Cortex of kidney (tissue), 1 donor: ENCODE measurements around the gene DENND1A.
"Not testable (repeated sequence)": the region's sequence is repeated elsewhere in the genome, so short reads cannot be mapped to it uniquely, and the experiment has no call there.

ENCODE experiments used
- DNase-seq: peaks from one replicate; lab custom pipeline; 2025; lab: John Stamatoyannopoulos, UW

The DENND1A gene

GRCh38 chr9:123948286-123948685, 18.4 kb upstream of the DENND1A start:
- DNase-seq, result no peak

DNA sequence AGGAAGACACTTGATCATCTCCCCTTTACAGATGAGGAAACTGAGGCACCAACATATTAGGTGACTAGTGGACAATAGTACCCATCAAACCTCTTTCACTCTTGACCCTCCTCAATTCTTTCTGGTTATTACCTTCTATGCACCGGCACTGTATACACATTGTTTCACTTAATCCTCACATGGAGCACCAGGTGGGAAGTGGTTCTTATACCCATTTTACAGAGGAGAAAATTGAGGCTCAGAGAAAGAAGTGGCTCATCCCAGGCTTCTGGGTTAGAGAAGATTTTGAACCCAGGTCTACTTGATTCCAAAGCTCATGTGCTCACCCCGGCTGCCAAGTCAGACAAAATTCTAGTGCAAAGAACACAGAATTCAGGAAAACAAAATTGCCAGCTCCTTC, 17.4 kb upstream of the DENND1A start:
- no peak for DNase-seq

DNA sequence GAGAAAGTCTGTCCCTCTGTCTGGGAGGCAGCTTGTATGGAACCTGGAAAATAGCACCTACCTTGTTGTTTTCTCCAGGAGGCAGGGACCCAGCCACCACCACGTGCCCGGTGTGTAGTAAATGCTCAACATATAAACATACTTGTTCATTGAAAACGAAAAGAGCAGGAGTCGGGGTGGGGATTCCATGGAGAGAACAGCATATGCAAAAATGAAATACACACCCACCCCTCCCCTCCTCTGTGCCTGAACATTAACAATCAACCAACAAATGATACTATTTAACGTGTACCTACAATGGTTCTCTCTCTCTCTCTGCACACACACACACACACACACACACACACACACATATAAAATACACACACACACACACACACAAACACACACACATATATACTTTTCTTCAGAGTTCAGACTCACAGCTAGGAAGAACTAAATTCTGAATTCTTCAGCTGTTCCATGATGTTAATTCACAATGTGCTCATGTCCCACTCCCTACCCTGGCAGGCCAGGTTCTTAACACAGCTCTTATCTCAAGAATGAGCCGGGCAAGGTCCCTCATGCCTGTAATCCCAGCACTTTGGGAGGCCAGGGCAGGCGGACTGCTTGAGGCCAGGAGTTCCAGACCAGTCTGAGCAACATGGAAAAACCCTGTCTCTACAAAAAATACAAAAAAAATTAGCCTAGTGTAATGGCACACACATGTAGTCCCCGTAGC, 16.3 kb upstream of the DENND1A start:
- no peak for DNase-seq

GRCh38 chr9:123945532-123945931, 15.6 kb upstream of the DENND1A start:
- no peak for DNase-seq

DNA sequence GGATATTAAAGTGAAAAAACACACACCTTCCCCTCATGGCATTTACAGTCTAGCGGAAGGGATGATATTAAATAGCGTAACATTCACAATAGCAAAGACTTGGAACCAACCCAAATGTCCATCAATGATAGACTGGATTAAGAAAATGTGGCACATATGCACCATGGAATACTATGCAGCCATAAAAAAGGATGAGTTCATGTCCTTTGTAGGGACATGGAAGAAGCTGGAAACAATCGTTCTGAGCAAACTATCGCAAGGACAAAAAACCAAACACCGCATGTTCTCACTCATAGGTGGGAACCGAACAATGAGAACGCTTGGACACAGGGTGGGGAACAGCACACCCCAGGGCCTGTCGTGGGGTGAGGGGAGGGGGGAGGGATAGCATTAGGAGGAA, 14.5 kb upstream of the DENND1A start:
- not testable (repeated sequence) for DNase-seq

GRCh38 chr9:123943671-123944070, 13.7 kb upstream of the DENND1A start:
- DNase-seq, result no peak

GRCh38 chr9:123942542-123942941, 12.6 kb upstream of the DENND1A start:
- DNase-seq, result no peak

- DNase-seq, result no peak
These were observed 11.7 kb upstream of the DENND1A start for GRCh38 chr9:123941524-123942070.

- no peak for DNase-seq
These were observed 11.0 kb upstream of the DENND1A start for GRCh38 chr9:123940721-123941523.

GRCh38 chr9:123938401-123938800, 8.5 kb upstream of the DENND1A start:
- no peak for DNase-seq

DNA sequence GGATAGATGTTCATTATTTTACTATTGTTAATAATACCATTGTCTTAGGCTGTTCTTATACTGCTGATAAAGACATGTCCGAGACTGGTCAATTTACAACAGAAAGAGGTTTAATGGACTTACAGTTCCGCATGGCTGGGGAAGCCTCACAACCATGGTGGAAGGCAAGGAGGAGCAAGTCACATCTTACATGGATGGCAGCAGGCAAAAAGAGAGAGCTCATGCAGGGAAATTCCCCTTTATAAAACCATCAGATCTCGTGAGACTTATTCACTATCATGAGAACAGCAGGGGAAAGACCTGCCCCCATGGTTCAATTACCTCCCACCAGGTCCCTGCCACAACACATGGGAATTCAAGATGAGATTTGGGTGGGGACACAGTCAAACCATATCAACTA, 6.6 kb upstream of the DENND1A start:
- not testable (repeated sequence) for DNase-seq

DNA sequence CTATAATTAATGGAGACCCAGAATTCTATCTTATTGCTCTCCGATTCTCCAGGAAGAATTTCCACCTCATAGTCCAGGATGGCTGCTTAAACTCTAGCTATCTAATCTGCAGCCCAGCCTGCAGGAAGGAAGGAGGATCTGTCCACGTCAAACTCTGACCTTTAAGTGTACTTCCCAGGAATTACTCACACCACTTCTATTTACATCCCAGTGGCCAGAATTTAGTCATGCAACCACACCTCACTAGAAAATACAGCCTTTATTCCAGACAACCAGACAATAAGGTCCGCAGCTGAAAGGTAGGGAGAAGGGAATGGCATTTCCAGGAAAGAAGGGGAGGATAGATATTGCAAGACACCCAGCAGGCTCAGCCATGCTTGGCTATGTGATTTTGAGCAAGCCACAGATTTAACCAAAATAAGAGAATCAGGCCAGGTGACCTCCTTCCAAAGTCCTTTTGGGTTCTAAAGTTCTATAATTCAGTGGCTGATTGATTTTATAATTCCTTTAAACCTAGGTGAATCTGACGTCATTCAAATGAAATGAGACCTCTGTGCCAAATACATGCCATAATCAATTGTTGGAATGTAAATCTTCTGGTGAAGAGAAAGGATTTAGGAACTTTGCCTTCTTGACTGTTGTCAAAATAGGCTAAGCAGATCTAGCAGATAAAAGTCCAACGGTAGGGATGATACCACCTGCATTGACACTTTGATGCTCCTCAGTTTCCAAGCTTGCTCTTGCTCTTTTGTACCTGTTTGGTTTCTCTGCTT, 3.7 kb upstream of the DENND1A start:
- no peak for DNase-seq

DNA sequence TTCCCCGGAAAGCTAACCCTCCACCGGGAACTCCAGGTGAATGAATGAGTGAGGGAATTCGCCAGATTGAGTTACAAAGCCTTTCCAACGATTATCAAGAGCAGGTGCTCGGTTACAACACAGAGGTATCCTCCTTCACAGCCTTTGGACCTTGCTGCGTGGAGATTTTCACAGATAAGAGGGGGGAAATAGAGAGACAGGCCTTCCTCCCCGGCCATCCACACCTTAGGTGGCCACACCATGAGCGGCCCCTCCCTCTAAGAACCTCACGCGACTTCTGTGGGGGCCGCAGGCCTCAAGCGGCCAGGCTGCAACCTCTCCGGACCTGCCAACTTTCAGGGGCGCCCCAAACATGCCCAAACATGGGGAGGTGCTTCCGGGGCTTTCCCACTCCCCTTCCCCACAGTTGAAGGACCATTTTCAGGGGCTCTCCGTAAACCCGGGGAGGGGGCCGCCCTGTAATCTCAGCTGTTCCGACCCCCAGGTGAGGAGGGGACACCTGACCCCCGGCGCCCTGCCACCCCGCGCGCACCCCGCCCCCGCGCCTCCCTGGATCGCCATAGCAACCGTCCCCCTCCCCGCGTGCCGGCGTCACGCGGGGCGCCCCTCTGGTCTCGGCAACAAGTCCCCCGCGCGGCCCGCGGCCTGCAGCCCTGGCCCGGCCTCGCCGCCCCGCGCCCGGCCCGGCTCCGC, 603 bp downstream of the DENND1A start:
- DNase-seq, result no peak

GRCh38 chr9:123928533-123929176, 1.3 kb downstream of the DENND1A start:
- no peak for DNase-seq

- no peak for DNase-seq
These were observed 2.0 kb downstream of the DENND1A start for GRCh38 chr9:123927625-123928532.

- DNase-seq, result no peak
These were observed 3.0 kb downstream of the DENND1A start for GRCh38 chr9:123926941-123927340.

DNA sequence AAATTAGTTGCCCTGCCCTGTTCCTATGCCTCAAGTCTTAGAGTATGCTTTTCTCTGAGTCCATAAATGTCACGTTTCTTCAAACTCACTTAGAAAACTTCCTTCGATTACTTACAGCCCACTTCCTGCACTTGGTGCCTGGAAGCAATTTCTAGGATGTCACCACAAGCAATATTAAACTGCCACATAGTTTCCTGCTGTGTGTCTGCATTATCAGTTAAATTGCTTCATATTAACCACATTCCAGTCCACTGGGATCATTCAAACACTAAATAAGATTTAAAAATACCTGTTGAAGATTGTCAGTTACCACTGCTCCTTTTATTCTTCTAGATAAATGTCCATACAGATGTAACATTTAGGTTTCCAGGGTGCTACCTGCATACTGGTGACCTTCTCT, 4.1 kb downstream of the DENND1A start:
- DNase-seq, result no peak

DNA sequence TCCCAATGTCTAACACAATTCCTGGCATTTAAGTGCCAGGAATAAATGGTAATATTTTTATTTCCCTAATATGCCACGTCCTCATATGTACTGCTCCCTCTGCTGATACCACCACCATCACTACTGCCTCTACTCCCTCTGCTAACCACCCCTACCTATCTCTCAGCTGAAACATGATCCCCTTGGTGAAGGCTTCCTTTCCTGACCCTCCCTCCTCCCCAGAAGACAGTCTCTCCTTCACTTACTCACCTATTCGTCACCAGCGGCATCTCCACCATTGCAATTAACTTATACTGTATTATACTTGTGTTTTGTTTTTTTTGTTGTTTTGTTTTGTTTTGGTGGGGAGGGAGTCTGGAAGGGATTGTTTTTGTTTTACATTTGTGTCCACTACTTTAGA, 4.8 kb downstream of the DENND1A start:
- DNase-seq, result no peak

DNA sequence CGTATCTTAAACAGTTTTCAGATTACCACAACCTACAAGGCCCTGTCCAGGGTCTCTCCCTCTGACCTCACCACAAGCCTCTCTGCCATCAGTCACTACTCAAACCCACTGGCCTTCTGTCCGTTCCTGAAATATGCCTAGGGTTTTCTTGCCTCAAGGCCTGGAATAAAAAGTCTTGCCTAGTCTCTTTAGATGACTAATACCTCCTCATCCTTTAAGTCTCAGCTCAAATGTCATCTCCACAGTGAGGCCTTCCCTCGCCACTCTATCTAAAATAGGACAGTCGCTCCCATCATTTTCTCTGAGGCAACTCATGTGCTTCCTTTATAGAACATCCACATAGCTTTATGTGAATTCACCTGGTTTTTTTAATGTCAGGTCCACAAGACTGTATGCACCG, 5.2 kb downstream of the DENND1A start:
- no peak for DNase-seq

DNA sequence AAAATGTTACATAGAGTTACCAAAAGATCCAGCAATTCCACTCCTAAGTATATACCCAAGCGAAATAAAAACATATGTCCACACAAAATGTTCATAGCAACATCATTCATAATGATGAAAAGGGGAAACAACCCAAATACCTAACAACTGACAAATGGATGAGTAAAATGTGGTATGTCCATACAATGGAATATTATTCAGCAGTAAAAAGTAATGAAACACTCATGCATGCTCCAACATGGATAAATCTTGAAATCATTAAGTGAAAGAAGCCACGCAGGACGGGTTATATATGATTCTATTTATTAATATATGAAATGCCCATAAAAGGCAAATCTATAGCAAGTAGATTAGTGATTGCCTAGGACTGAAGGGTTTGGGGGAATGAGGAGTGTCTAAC, 6.0 kb downstream of the DENND1A start:
- DNase-seq, result no peak
